GM12878 (cell line): ENCODE results near the gene TSFM. TPM values are rescaled to one million over a fixed set of nuclear protein-coding genes. Genes with fewer than 3 reads are reported as not detected.
A peak's percentile ranks its signal among the peaks of the same experiment; 100 is the strongest.

Source experiments
- BACH1 ChIP-seq: fragments of 450-650 bp; IDR thresholded peaks from 2 replicates; pipeline ENCODE4 v1.6.1; 2017; ENCODE audit warnings: mild to moderate bottlenecking, borderline replicate concordance
- CBX5 ChIP-seq: sonication (generic); IDR thresholded peaks from 2 replicates; pipeline ENCODE4 v1.6.1; 2016; ENCODE audit warnings: low read depth, moderate library complexity, mild to moderate bottlenecking, inconsistent platforms
- CHD2 ChIP-seq: IDR thresholded peaks from 2 replicates; pipeline ENCODE4 v1.6.1; 2011; ENCODE audit warnings: low read depth, low read length, improper control_type of control experiment, borderline replicate concordance
- E2F8 ChIP-seq: fragments of 450-650 bp; IDR thresholded peaks from 2 replicates; pipeline ENCODE4 v1.6.1; 2018; ENCODE audit warnings: mild to moderate bottlenecking, low read depth, moderate library complexity; ENCODE audit not compliant: partially characterized antibody
- FOXM1 ChIP-seq: IDR thresholded peaks from 2 replicates; pipeline ENCODE4 v1.6.1; 2012; ENCODE audit warnings: low read depth, mild to moderate bottlenecking, inconsistent platforms, low read length, moderate library complexity
- HCFC1 ChIP-seq: fragments of 150-350 bp; IDR thresholded peaks from 2 replicates; pipeline ENCODE4 v1.6.1; 2014; ENCODE audit warnings: low read length
- JUND ChIP-seq: IDR thresholded peaks from 2 replicates; pipeline ENCODE4 v1.6.1; 2012; ENCODE audit warnings: low read depth, mild to moderate bottlenecking, low read length, improper control_type of control experiment, moderate library complexity
- KDM1A ChIP-seq: fragments of 200-600 bp; sonication (generic); IDR thresholded peaks from 2 replicates; pipeline ENCODE4 v1.6.1; 2016; ENCODE audit warnings: borderline replicate concordance
- MLLT1 ChIP-seq: fragments of 450-650 bp; IDR thresholded peaks from 2 replicates; pipeline ENCODE4 v1.6.1; 2016; ENCODE audit warnings: mild to moderate bottlenecking
- NFIC ChIP-seq: IDR thresholded peaks from 2 replicates; pipeline ENCODE4 v1.6.1; 2012; ENCODE audit warnings: low read depth, mild to moderate bottlenecking, inconsistent platforms, low read length, moderate library complexity
- NR2C2 ChIP-seq: IDR thresholded peaks from 2 replicates; pipeline ENCODE4 v1.6.1; 2011; ENCODE audit warnings: borderline replicate concordance, low read depth; ENCODE audit not compliant: control insufficient read depth, insufficient read length
- SIN3A ChIP-seq: IDR thresholded peaks from 2 replicates; pipeline ENCODE4 v1.6.1; 2012; ENCODE audit warnings: low read depth, low read length, improper control_type of control experiment
- SRF ChIP-seq, 2 experiments: IDR thresholded peaks; 2 replicates each; pipeline ENCODE4 v1.6.1; 2011; ENCODE audit warnings: low read depth in 2 of 2, low read length in 2 of 2, mild to moderate bottlenecking in 1 of 2, moderate library complexity in 1 of 2
- STAT3 ChIP-seq: IDR thresholded peaks from 2 replicates; pipeline ENCODE4 v1.6.1; 2011; ENCODE audit warnings: low read depth, low read length, improper control_type of control experiment
- TBL1XR1 ChIP-seq: IDR thresholded peaks from 2 replicates; pipeline ENCODE4 v1.6.1; 2012; ENCODE audit warnings: low read depth, low read length, improper control_type of control experiment
- TCF3 ChIP-seq: IDR thresholded peaks from 2 replicates; pipeline ENCODE4 v1.6.1; 2012; ENCODE audit warnings: low read depth, mild to moderate bottlenecking, low read length, borderline replicate concordance; ENCODE audit not compliant: insufficient read depth
- ZNF592 ChIP-seq: fragments of 450-650 bp; IDR thresholded peaks from 2 replicates; pipeline ENCODE4 v1.6.1; 2017; ENCODE audit warnings: mild to moderate bottlenecking, moderate library complexity
- polyA plus RNA-seq, 11 experiments: library from polyadenylated mRNA; depleted of rRNA in 4 of 11; unstranded in 6 of 11; stranded (reverse) in 5 of 11; fragments of >200 nt; fragmentation: Nextera tagmentation in 4 of 11; fragmentation: Illumina TruSeq in 1 of 11; extraction: Ambion mirVana in 4 of 11; extraction: Trizol in 1 of 11; gene quantifications; 1 replicate in 1 of 11; 2 replicates in 10 of 11; pipeline versions ENCODE4 v1.2.1 to v1.2.3, GENCODE V29; 2011 to 2016; ENCODE audit warnings: inconsistent platforms in 2 of 11, missing spikeins in 2 of 11, low read depth in 1 of 11
- total RNA-seq, 4 experiments: library from RNA; depleted of rRNA in 3 of 4; stranded (reverse); fragments of >200 nt in 3 of 4; fragmentation: Illumina TruSeq in 1 of 4; extraction: Trizol in 1 of 4; gene quantifications; 2 replicates each; pipeline versions ENCODE4 v1.2.1 to v1.2.3, GENCODE V29; 2013 to 2021
- TF ChIP-seq, protein P1 (sequence below): IDR thresholded peaks from 2 replicates; pipeline ENCODE4 v1.6.1; 2012; ENCODE audit warnings: low read depth, low read length, improper control_type of control experiment

Gene TSFM
- total and polyA plus RNA-seq, 10 of the 15 experiments (the other 5 are each of a cell fraction or from before 2014, with no cell fraction given) = 36.7 to 132 (median 45.6) TPM

DNA sequence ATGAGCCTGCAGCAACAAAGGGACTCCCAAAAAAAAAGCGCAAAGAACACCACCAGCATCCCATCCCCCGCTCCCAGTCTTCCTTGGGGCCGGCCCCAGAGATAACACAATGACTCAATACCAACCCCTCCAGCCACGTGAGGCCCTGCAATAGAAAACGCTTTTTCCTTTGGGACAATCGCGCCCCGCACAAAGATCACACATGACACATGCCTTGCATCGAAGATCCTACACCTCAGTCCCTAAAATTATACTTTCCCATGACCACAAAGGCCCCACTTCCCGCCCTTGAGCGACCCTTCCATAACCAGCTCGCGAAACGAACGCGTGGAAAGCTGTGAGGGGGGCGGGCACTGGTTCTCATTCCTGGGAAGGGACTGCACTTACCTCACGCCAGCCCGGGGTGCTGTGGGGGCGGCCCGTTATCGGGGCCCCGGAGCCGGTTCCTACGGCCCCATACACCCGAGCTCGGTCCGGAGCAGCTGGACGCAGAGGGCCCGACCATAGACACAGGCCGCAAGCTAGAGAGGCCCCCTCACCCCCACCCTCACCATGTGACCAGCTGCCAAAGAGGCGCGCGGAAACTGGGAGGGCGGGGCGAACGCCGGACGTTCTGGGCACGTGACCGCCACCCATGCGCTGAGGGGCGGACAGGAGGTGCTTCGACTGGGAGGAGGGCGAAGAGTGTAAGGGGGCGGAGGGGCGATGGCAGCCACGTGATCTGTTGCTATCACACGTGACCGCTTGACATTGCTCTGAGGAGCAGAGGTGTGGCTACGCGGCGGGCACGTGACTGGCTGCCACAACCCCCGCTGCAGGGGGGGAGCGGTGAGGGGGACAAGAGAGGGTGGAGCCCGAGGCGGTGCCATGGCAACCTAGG, 30.6 kb upstream of the TSFM start, which contains the start of gene CDK4 (continued):
- no peak; the same call in 1 of the 2 replicates for TF ChIP-seq FOXM1
- TF ChIP-seq HCFC1 = peak; percentile 61
- TF ChIP-seq JUND = no peak
- no peak for TF ChIP-seq ZNF592
- peak; percentile 65 for TF ChIP-seq NFIC
- TF ChIP-seq SIN3A = peak; percentile 76
- TF ChIP-seq TCF3 = peak; percentile 71
- TF ChIP-seq, protein P1, sequence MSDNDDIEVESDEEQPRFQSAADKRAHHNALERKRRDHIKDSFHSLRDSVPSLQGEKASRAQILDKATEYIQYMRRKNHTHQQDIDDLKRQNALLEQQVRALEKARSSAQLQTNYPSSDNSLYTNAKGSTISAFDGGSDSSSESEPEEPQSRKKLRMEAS = peak; percentile 99
- peak; percentile 49; the same call in 1 of the 2 replicates for TF ChIP-seq CHD2
- peak; percentile 57; the same call in 1 of the 2 replicates for TF ChIP-seq BACH1
- TF ChIP-seq CBX5 = no peak
- TF ChIP-seq SRF (IDR thresholded peaks at IDR 0.05; ENCODE audit: low read depth in 2 of 2, low read length in 2 of 2) = no peak
- peak; percentile 51; the same call in 1 of the 2 replicates for TF ChIP-seq MLLT1
- TF ChIP-seq KDM1A = no peak
- no peak for TF ChIP-seq NR2C2
- TF ChIP-seq E2F8 = no peak
- TF ChIP-seq TBL1XR1 = peak; percentile 52; the same call in 1 of the 2 replicates
- no peak for TF ChIP-seq STAT3
